Tibial artery (tissue), 4 donors: ENCODE measurements around the gene MCUR1.

Experiments
- DNase-seq, 2 donors: peaks; one replicate each; pipeline ENCODE4 v3.0.0-alpha.2; 2019
- H3K27ac ChIP-seq, 2 donors: fragments of 200-600 bp; sonication (generic) in 1 of 2; 1 replicate in 1 of 2; 2 replicates in 1 of 2; pipeline ENCODE4 v1.5.1; 2018 to 2019; ENCODE audit warnings: mild to moderate bottlenecking in 1 of 2
- H3K27me3 ChIP-seq, 2 donors: fragments of 200-600 bp; sonication (generic) in 1 of 2; one replicate each; pipeline versions ENCODE4 v1.5.1 to v1.6.0; 2016 to 2019
- H3K36me3 ChIP-seq, 3 donors: fragments of 200-600 bp; sonication (generic) in 2 of 3; one replicate each; pipeline ENCODE4 v1.5.1; 2016 to 2019; ENCODE audit warnings: mild to moderate bottlenecking in 2 of 3
- H3K4me1 ChIP-seq, 4 donors: fragments of 200-600 bp; sonication (generic) in 2 of 4; 1 replicate in 3 of 4; 2 replicates in 1 of 4; pipeline ENCODE4 v1.5.1; 2016 to 2019
- H3K4me3 ChIP-seq, 2 donors: fragments of 200-600 bp; sonication (generic) in 1 of 2; 1 replicate in 1 of 2; 2 replicates in 1 of 2; pipeline ENCODE4 v1.5.1; 2018 to 2019; ENCODE audit warnings: mild to moderate bottlenecking in 2 of 2
- H3K9me3 ChIP-seq, 3 donors: fragments of 200-600 bp; sonication (generic) in 1 of 3; one replicate each; pipeline ENCODE4 v1.5.1; 2016 to 2019
- CTCF ChIP-seq, 2 experiments: fragments of 200-600 bp in 1 of 2; fragments of 450-650 bp in 1 of 2; IDR thresholded peaks; one replicate each; pipeline ENCODE4 v1.5.1; 2017 to 2019; ENCODE audit warnings: antibody characterized with exemption in 2 of 2, mild to moderate bottlenecking in 1 of 2, moderate library complexity in 1 of 2
- intact Hi-C: fragments of 100-400 bp; cut with DNase I; formaldehyde crosslinking; loops from one replicate; pipeline ENCODE4 v1.15.0; 2023; ENCODE audit warnings: low total_unique reads

MCUR1 gene

DNA sequence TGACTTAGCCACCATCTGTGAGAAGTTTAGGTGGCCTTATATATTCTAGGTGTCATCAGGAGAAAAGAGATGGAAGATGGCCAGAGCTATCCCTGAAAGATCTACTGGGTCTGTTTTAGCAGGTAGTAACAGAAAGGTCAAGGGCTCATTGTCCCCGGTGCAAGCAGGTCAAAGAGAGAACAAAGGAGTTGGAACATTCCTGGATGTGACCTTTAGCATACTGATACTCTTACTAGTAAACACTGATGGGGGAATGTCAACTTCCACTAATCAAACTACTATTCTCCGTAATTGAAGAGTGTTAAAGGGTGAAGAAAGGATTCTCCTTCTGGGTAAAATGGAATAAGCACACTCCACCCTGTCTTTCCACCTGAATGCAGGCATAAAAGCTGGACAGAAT is 4.0 kb upstream of the MCUR1 start:
- peaks cover 0 to 6% (median 0%) of the 10 kb centered on the region in 4 donors for H3K4me1 ChIP-seq
- H3K36me3 ChIP-seq, result no peaks in the 10 kb centered on the region
- no peaks in the 10 kb centered on the region for H3K27me3 ChIP-seq
- H3K4me3 ChIP-seq, result no peak overlapping the region
- DNase-seq, result no peak
- intact Hi-C loops, result no loop called here
- TF ChIP-seq CTCF (IDR thresholded peaks at IDR 0.05), result no peak
- H3K27ac ChIP-seq, result no peak overlapping the region
- no peaks in the 10 kb centered on the region for H3K9me3 ChIP-seq

GRCh38 chr6:13814938-13815575 is 700 bp upstream of the MCUR1 start:
- H3K4me3 ChIP-seq, result peak overlapping the region; percentile 72 to 78
- H3K27me3 ChIP-seq, result no peaks in the 10 kb centered on the region
- H3K27ac ChIP-seq, result peak overlapping the region; percentile 83 to 88
- H3K9me3 ChIP-seq, result no peaks in the 10 kb centered on the region
- TF ChIP-seq CTCF (IDR thresholded peaks at IDR 0.05), result no peak
- intact Hi-C loops, result no loop called here
- DNase-seq, result no peak
- peaks cover 0 to 34% (median 21%) of the 10 kb centered on the region in 4 donors for H3K4me1 ChIP-seq
- no peaks in the 10 kb centered on the region for H3K36me3 ChIP-seq

- peak; percentile 41 to 85 for DNase-seq
- Histone ChIP-seq H3K9me3 (no peaks in the 10 kb centered on the region), H3K27ac (peak overlapping the region; percentile 83 to 88), H3K4me1 (peaks cover 0 to 34% (median 21%) of the 10 kb centered on the region in 4 donors), H3K27me3 (no peaks in the 10 kb centered on the region), H3K4me3 (peak overlapping the region; percentile 72 to 78), H3K36me3 (no peaks in the 10 kb centered on the region)
- TF ChIP-seq CTCF (IDR thresholded peaks at IDR 0.05), result no peak
- intact Hi-C loops, result no loop called here
Observed at GRCh38 chr6:13813621-13814175, 659 bp downstream of the MCUR1 start.

DNA sequence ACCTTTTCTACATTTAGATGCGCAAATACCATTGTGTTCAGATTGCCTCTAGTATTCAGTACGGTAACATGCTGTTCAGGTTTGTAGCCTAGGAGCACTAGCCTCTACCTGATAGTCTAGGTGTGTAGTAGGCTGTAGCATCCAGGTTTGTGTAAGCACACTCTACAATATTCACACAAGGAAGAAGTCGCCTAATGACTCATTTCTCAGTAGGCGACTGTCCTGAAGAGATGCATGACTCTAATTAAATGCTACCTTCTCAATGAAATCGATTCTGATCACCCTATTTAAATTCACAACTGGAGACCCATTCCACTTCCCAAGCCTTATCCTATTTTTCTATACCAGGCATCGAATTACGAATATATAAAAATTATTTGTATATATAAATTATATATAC is 1.3 kb downstream of the MCUR1 start:
- H3K4me3 ChIP-seq, result peak overlapping the region; percentile 72 to 78
- no peaks in the 10 kb centered on the region for H3K27me3 ChIP-seq
- peak overlapping the region; percentile 83 to 88 for H3K27ac ChIP-seq
- no peak for TF ChIP-seq CTCF (IDR thresholded peaks at IDR 0.05)
- intact Hi-C loops, result no loop called here
- no peaks in the 10 kb centered on the region for H3K36me3 ChIP-seq
- H3K9me3 ChIP-seq, result no peaks in the 10 kb centered on the region
- H3K4me1 ChIP-seq, result peaks cover 0 to 34% (median 21%) of the 10 kb centered on the region in 4 donors
- no peak for DNase-seq

- Histone ChIP-seq H3K4me3 (no peak overlapping the region), H3K27ac (peak overlapping the region in 1 of 2 donors; percentile 27), H3K9me3 (no peaks in the 10 kb centered on the region), H3K27me3 (no peaks in the 10 kb centered on the region), H3K4me1 (peaks cover 0 to 34% (median 21%) of the 10 kb centered on the region in 4 donors), H3K36me3 (no peaks in the 10 kb centered on the region)
- no peak for TF ChIP-seq CTCF (IDR thresholded peaks at IDR 0.05)
- intact Hi-C loops, result no loop called here
- DNase-seq, result no peak
Observed at GRCh38 chr6:13812359-13812642, 2.1 kb downstream of the MCUR1 start.
